GM21528 (cell line): ENCODE results near the gene PPP1R26.
"Not testable (repeated sequence)": the region's sequence is repeated elsewhere in the genome, so short reads cannot be mapped to it uniquely, and the experiment has no call there.

ENCODE experiments used
- ATAC-seq: cut with Tn5 transposase; IDR thresholded peaks from one replicate; pipeline ENCODE4 v1.9.1; 2021; ENCODE audit warnings: mild to moderate bottlenecking, moderate library complexity; ENCODE audit not compliant: unreplicated experiment, low FRiP score

PPP1R26 gene

DNA sequence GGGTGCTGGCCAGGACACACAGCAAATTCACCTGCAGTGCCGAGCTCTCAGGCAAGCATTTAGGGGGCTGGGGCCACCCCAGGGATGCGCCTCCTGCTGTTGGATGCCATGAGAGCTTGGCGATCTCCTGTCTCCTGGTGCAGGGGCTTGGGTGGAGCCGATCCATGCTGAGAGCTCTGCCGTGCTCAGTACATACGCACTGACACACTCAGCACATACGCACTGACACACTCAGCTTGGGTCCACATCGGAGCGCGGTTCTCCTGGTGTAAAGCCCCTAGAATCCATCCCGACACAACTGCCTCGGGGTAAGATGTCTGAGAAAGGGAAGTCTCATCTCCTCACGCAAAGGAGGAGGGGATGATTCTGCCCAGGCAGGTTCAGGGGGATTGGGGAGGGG, 56.0 kb downstream of the PPP1R26 start:
- not testable (repeated sequence) for ATAC-seq

DNA sequence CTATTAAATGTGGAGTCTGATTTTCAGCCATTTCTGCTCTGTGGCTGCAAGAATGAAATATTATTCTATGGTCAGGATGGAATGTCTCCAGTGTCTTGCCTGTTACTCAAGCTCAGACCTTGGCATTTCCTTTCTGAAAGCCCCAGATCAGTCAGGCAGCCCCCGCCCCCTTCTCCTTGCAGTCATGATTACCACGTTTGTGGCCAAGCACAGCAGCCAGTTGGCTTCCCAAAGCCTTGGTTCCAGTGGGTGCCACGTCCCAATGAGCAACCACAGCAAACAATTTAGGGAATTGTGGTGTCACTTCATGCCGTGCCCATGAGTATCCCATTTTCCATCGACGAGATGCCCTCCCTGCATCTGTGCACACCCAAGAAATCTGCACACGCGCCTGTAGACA, 56.6 kb downstream of the PPP1R26 start:
- no peak for ATAC-seq
